C1 segment of cervical spinal cord (tissue), 14 donors: ENCODE data around the gene PRKCA.

ENCODE experiments used
- DNase-seq, 14 donors: peaks; one replicate each; lab custom pipeline; 2025; lab: John Stamatoyannopoulos, UW

PRKCA gene

DNA sequence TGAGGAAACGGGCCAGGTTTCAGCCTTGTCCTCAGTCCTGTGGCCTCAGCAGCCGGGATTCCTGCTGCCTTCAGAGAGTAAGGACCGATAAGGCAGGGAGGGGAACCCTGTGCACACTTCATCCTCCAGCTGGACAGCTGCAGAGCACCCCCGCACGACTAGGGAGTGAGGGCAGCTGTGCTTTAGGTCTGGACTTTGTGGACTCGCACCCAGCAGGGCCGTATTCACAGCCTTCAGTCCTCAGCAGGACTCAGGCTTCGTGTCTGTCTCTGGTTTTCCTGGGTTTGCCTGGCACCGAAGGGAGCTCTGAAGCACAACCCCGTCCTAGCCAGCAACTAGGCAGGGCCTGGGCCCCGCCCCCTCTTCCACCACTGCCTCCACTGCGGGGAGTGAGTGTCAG, 486.7 kb downstream of the PRKCA start:
- DNase-seq: no peak

DNA sequence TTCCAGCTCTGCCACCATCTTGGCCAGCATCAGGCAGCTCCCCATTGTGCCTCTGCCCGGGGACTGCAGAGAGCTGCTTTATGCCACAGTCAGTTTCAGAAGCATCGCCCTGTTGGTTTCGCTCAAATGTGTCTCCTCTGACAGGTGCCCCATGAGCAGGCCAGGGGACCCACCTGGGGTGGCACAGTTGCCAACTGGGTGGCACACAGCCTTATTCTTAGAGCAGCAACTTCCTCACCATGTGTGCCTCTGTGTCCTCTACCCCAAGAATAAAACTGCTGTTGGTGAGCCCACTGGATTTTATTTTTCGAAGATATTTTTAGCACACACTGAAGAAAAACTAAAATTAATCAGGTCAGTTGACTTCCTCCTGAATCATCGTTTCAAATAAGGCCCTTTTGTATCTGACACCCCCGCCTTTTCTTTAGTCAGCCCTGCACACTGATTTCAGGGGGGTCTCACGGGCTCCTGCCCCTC, 487.6 kb downstream of the PRKCA start:
- DNase-seq: no peak

DNA sequence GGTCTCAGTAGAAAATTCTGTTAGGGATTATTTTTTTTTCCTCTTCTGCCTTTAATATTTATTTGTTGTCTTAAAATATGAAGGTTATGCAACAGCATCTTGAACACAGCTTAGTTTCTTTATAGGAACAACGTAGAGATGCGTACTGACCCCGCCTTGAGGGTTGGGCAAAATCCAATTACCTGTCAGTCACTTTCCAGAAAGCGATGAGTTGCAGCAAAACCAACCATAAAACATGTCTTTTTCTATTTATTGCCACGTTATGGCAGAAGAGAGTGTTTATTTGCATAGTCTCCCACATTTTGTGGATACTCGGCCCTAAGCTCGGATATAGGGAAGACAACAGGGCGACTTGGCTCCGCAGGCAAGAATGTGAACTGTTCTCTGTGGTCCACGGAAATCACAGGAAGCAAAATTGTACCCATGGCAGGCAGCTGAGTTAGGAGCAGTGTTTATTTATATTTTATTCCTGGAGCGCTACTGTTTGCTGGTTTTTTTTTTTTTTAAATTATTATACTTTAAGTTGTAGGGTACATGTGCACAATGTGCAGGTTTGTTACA, 488.2 kb downstream of the PRKCA start:
- DNase-seq: no peak

DNA sequence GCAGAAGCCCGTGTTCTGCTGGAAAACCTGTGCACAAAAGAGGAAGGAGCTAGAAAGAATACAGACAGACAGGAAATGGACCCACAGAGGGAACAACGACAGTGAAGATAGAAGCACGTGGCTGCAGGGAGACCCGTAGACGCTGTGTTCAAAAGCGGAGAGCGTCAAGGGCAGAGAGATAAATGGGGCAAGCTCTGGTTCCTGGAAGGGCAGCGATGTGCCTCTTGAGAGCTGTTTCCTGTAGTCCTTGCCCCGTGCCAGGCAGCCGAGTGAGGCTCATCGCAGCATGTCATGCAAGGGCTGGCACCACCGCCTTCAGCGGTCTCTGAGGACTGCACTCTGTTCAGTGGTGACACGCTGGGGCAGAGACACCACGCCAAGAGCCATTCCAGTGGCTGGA, 488.9 kb downstream of the PRKCA start:
- DNase-seq: peak in 10 of 14 donors; percentile 17 to 80 (median 44)

DNA sequence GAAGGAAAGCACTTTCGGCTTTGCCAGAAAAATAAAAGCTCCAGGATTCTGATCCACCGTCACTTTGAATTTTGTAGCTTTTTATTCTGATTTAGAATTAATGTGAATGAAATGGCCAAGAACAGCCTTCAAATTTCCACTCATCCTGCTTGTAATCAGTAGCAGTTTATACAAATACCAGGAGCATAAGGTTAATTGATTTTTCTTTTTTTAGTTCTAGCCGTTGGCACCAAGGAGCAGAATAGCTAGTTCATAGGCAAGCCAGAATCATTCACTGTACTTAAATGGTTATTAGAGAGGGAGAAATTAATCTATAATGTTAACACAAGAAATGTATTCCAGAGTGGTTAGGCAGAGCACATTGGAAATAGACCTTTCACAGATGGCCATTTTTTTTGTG, 491.4 kb downstream of the PRKCA start:
- DNase-seq: no peak

DNA sequence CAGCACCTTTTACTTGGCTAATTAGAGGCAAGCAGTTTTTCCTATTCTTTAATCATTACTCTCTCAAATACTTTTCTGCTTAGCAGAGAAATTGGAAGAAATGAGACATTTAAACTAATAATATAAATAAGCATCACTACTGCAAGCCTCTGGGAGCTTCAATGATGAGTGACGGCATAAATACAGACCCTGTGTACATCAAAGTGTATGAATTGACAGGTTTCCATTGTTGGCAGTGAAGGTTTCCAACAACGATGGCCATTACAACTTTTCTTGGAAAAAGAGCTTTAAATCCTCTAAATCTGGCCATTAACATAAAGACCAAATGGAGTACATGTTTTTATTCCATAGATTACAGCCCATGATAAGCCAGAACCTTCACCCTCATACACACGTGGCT, 493.1 kb downstream of the PRKCA start:
- DNase-seq: no peak

DNA sequence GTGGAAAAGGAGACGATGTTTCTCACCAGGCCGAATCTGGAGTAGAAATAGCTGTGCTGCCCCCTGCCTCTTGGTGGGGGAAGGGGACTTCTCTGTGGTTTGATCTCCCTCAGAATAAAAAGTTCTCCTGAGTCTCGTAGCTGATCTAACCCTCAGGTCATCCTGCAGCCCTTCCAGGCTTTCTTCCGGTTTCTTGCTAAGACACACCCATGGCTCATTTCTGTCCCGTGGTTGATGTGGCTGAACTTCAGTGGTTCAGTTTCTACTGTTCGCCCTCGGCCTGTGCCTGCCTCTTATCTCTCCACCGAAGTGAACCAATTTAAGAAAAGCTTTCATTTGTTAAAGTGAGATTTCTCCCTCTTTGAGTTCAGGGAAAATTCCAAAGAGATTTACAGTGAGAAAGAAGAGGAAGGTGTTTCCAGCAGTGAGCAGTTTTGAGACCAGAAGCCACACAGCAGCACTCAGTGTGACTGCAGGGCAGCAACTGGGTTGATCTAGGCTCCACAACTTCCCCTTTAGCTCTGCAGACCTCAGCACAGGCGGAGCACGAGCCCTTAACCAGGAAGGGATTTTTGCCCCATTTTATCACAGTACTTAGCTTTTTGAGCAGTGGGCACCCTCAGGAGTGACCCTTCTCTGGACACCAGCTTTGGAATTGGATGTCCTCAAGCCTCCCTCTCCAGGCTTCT, 497.6 kb downstream of the PRKCA start:
- DNase-seq: peak in 4 of 14 donors; percentile 14 to 31 (median 23)

DNA sequence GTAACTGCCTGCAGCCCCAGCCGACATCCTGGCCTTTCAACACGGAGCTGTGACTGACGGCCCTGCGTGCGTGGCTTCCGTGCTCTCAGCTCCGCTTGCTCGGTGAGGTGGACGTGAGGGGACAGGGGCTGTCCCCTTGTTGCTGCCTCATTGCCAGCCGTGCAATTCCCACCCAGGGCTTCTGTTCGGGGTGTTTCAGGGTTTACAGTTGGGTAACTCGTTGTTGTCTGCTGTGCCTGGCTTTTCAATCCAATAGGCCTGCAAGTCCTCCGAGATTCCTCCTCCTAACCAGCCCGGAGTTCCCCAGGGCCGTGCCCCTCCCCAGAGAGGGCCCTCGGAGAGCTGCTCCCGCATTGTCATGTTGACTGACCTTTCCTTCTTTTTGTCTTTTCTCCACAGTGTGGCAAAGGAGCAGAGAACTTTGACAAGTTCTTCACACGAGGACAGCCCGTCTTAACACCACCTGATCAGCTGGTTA, 501.1 kb downstream of the PRKCA start:
- no peak for DNase-seq

DNA sequence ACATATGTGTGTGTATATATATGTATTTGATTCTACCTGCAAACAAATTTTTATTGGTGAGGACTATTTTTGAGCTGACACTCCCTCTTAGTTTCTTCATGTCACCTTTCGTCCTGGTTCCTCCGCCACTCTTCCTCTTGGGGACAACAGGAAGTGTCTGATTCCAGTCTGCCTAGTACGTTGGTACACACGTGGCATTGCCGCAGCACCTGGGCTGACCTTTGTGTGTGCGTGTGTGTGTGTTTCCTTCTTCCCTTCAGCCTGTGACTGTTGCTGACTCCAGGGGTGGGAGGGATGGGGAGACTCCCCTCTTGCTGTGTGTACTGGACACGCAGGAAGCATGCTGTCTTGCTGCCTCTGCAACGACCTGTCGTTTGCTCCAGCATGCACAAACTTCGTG, 503.2 kb downstream of the PRKCA start:
- DNase-seq: no peak

DNA sequence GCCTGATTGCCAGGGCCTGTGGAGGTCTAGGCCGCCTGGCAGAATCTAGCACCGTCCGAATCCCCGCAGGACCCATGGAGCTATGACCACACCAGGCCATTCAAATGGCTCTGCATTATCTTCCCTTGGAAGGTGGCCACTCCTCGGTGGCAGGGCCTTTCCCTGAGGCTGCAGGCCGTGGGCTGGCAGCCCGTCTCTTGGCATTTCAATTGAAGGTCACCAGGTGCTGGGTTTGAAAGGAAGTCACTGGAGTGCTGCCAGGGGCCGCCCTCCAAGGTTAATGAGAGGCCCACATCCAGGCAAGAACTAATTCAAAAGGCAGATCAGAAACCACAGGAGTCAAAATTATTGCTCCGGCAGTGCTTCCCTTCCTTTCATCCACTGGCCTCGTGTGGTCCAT, 504.8 kb downstream of the PRKCA start:
- DNase-seq: peak in 1 of 14 donors; percentile 33

DNA sequence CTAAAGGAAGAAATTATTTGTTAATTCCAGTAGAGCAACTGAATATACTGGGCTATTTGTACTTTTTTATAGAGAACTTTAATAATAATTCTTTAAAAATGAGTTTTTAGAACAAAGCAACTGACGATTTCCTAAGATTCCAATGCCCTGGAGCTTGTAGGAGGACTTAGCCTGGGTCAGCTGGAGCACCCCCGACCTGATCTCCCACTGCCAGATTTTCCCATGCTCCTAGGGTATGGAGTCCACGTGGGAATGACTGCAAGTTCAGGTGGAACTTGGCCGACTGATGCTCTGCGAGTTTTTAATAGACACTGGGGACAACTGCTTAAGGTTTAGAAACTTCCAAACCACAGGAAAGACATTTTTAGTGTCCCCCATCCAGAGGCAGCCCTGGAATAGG, 507.0 kb downstream of the PRKCA start:
- no peak for DNase-seq

DNA sequence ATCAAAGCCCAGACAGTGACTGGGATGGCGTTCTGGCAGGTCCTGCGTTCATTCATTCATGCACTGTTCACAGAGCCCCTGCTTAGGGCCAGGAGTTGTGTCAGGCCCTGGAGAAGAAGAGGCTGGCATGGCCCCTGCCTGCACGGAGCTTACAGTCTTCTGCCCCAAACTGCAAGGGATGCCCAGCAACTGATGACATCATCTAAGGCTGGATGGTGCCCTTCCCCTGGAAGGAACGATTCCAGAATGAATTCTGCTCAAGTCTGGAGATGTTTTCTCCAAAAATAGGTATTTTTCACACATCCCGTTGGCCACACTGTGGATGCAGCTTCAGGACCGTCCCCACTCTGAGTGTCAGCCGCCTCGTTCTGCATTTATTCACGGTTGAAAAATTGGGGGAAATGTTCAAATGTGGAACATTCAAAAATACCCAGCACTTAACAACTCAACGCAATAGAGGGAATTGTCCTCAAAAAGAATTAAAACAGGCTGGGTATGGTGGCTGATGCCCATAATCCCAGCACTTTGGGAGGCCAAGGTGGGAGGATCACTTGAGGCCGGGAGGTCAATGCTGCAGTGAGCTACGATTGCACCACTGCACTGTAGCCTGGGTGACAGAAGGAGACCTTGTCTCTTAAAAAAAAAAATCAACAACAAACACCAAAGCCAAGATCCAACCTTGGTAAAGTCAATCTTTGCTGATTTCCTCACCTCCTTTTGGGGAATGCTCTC, 508.7 kb downstream of the PRKCA start:
- no peak for DNase-seq

DNA sequence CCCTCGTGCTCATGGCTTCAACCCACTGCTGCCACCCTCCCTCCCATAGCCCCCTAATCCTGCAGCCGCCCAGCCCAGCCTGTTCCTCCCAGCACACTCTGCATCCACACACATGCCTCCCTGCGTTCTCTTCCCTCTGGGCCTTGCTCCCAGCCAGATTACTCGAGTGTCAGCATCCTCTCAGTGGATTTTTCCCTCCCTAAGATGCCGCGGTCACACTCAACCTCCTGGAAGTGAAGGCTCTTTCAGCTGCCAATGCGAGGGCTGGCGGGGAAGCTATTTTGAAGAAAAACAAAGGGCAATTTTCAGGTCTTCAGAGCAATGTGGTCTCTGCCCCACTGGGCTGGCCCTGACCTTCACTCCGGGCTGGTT, 509.3 kb downstream of the PRKCA start:
- no peak for DNase-seq

DNA sequence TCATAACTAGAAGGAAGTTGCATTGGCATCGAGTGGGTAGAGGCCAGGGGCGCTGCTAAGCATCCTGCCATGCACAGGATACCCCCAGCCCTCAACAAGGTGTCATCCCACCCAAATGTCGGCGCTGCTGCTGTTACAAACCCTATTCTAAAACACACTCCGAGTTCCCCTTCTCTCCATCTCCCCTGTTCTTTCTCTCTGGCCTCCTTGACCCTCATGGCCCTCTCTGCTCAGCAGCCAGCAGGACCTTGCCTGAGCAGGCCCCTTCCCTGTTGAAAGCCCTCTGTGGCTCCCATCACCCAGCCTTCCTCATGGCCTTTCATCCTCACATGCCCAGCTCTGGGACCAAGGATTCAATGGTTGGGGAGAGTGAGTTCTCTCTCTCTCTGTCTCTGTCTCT, 510.2 kb downstream of the PRKCA start:
- DNase-seq: no peak

DNA sequence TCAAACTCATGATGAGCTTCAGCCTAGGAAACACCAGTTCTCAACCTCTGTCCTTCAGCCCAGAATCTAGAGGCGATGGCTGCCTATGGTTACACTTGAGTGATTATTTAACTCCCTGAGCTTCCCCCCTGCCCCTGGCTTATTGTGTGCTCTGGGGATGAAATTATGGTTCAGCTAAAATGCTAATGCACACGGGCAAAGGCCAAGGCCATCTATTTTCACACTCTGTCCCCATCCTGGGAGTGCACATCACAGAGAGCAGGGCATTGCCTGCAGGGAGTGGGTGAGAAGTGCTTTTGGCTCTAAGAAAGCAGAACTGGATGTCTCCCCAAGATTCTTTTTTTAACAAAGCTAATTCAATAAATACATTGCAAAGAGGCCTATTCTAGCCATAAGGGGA, 510.9 kb downstream of the PRKCA start:
- DNase-seq: no peak

DNA sequence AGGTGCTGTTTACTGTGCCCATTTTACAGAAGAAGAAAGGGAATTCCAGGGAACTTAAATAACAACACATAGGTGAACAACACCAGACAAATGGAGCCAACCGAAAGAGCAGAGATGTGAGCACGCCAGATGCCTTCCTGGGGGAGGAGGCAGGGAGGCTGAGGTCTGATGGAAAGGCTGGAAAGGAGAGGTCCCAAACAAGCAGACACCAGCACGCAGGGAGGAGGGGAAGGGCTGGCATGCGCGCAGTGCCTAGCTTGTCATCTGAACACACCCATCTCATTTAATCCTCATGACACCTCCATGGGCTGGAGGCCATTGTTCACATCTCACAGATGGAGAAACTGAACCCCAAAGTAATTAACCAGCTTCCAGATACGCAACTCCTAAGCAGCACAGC, 511.6 kb downstream of the PRKCA start:
- no peak for DNase-seq

DNA sequence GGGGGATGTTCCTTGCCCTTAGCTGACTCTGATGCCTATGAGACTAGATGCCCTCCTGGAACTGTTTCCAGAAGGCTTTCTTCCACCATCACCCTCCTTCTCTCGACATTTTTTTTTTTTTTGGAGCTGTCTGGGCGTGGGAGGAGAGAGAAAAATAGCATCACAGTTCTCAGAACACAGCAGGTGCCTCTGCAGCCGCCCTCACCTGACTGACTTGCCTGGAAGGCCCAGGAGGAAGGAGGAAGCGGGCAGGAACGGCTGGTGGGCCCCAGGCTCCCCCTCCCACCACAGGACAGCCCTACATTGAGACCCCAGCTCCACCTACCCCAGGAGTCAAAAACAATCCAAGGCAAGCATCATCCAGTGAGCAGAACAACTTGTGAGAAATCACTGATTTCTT, 512.2 kb downstream of the PRKCA start:
- no peak for DNase-seq

DNA sequence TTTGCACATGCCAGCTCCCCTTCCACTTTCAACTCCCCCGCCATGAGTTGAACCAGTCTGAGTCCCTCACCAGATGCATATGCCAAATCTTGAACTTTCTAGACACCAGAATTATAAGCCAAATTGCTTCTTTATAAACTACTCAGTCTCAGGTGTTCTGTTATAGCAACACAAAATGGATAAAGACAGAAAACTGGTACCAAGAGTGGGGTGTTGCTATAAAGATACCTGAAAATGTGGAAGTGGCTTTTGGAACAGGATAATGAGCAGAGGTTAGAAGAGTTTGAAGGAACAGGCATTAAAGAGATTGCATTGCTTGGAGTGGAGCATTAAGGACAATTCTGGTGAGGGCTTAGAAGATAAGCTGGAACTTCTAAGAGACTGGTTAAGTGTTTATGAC, 515.3 kb downstream of the PRKCA start:
- DNase-seq: no peak

DNA sequence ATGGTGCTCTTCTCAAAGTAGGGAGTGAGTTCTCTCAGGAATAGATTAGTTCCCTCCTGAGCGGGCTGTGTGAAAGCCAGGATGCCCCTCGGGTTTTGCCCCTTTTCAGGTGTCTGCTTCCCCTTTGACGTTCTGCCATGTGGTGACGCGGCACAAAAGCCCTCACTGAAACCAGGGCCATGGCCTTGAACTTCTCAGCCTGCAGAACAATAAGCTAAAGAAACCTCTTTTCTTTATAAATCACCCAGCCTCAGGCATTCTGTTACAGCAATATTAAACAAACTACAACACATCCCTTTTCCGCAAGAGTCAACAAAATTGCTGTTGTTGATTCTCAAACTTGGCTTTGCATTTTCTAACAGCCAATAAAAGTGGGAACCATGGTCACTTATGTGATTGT, 517.1 kb downstream of the PRKCA start:
- no peak for DNase-seq

DNA sequence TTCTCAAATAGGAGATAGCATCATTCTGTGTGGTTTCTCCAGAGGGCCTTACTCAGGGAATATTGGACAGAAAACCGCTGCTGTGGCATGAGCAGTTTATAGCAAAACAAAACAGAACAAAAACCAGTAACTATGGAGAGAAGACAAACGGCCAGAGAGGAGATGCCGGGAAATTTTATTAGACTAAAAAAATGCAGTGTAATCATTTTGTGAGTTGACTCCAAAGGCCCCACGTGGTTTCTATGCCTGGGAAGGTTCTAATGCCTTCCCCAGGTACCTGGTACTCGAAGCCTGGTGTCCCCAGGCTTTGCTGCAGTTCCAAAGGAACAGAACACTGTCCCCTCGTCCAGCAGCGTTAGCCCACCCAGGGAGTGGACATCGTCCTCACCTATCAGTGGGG, 519.6 kb downstream of the PRKCA start:
- no peak for DNase-seq

DNA sequence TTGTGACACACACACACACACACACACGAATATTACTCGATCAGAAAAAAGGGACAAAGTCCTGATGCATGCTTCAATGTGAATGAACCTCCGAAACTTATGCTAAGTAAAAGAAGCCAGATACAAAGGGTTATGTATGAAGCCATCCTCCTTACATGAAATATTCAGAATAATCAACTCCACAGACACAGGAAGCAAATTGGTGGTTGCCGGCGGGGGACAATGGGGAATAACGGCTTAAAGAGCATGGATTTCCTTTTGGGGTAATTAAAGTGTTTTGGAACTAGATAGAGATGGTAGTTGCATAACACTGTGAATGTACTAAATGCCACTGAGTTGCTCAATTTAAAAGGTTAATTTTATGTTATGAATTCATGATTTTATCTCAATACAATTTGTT, 524.4 kb downstream of the PRKCA start:
- DNase-seq: no peak

DNA sequence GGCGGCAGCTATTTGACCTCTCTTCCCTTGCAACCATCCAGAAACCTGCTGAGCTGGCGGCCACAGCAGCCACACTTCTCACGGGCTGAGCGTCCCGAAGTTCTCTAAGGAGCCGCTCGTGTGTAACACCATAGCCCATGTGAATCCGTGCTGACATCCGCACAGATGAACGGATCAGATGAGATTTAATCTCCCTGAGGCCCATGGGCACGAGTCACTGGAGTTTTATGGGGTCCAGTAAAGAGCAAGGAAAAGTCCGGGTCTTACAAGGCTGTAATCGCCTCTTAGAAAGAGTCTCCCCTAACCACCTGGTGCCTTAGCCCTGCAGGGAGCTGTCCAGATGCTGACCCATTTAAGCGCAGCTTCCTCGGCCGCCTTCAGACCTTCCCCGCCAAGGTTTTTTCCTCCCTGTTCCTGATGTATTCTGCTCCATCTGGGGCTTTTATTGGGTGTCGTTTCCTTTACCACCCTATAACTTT, 527.0 kb downstream of the PRKCA start:
- DNase-seq: no peak

DNA sequence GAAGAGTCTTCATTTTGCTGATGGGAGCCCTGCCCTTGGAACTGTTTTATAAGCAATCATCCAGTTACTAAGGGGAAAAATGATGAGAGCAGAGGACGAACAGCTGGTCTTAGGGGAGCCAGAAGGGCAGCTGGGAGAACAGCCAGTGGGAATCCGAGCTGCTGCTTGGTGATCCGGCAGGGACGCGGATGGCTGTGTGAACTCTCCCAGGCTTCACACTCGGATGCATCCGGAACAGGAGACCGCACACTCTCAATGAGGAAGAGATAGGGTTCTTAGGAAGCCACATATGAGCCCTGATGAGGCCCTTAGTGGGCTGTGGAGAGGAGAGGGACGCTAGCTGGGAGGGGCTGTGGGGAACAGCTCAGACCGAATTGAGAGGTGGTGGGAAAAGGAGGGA, 527.5 kb downstream of the PRKCA start:
- DNase-seq: no peak
